Transverse colon (tissue), 4 donors: ENCODE measurements around the gene AUH. TPM values are rescaled to one million over a fixed set of nuclear protein-coding genes. Genes with fewer than 3 reads are reported as not detected.
"Not testable (repeated sequence)": the region's sequence is repeated elsewhere in the genome, so short reads cannot be mapped to it uniquely, and the experiment has no call there.

Experiments used
- DNase-seq: peaks from one replicate; pipeline ENCODE4 v3.0.0-alpha.2; 2019
- H3K27ac ChIP-seq, 4 donors: fragments of 200-600 bp; sonication (generic); 2 replicates each; pipeline ENCODE4 v1.5.1; 2016 to 2018; ENCODE audit warnings: inconsistent platforms in 4 of 4
- H3K27me3 ChIP-seq: fragments of 200-600 bp; sonication (generic); 2 replicates; pipeline ENCODE4 v1.5.1; 2017; ENCODE audit warnings: inconsistent platforms
- H3K36me3 ChIP-seq, 4 donors: fragments of 200-600 bp; sonication (generic); 2 replicates each; pipeline ENCODE4 v1.5.1; 2017 to 2019; ENCODE audit warnings: inconsistent platforms in 4 of 4
- H3K4me1 ChIP-seq, 4 donors: fragments of 200-600 bp; sonication (generic); 2 replicates each; pipeline ENCODE4 v1.5.1; 2017 to 2020; ENCODE audit warnings: inconsistent platforms in 4 of 4
- H3K4me3 ChIP-seq, 4 donors: fragments of 200-600 bp; sonication (generic); 1 replicate in 1 of 4; 2 replicates in 3 of 4; pipeline versions ENCODE4 v1.5.1 to v1.6.1; 2017 to 2019; ENCODE audit warnings: inconsistent platforms in 4 of 4
- H3K9me3 ChIP-seq, 2 donors: fragments of 200-600 bp; sonication (generic); 2 replicates each; pipeline ENCODE4 v1.5.1; 2017 to 2019; ENCODE audit warnings: inconsistent platforms in 2 of 2
- CTCF ChIP-seq, 5 experiments: fragments of 200-600 bp in 3 of 5; fragments of 450-650 bp in 2 of 5; sonication (generic) in 3 of 5; IDR thresholded peaks; 1 replicate in 2 of 5; 2 replicates in 3 of 5; pipeline ENCODE4 v1.5.1; 2016 to 2017; ENCODE audit warnings: antibody characterized with exemption in 5 of 5, inconsistent platforms in 3 of 5, mild to moderate bottlenecking in 2 of 5, moderate library complexity in 1 of 5
- EP300 ChIP-seq: sonication (generic); formaldehyde crosslinking; IDR thresholded peaks from one replicate; pipeline ENCODE4 v1.6.1; 2017; ENCODE audit warnings: antibody characterized with exemption, low read depth
- POLR2A ChIP-seq: fragments of 450-650 bp; IDR thresholded peaks from one replicate; pipeline ENCODE4 v1.6.1; 2016; ENCODE audit warnings: antibody characterized with exemption, mild to moderate bottlenecking, moderate library complexity
- POLR2AphosphoS5 ChIP-seq, 3 donors: sonication (generic); formaldehyde crosslinking; IDR thresholded peaks; one replicate each; pipeline ENCODE4 v1.6.1; 2016; ENCODE audit warnings: antibody characterized with exemption in 3 of 3
- WGBS, 2 donors: methylation state at CpG; one replicate each; pipeline ENCODE4 v1.1.5; 2018; ENCODE audit warnings: low coverage in 1 of 2; 5-methylcytosine and 5-hydroxymethylcytosine counted together
- in situ Hi-C, 4 donors: fragments of 200-750 bp; cut with MboI; loops; one replicate each; pipeline versions ENCODE4 v1.15.0 to v1.15.1; 2017; ENCODE audit warnings: low sequenced_read_pairs in 3 of 4, low pct_ligation_motif_present in 1 of 4, low pct_unique_long_range_greater_than_20kb in 1 of 4
- intact Hi-C: fragments of 100-400 bp; cut with DNase I; formaldehyde crosslinking; loops from one replicate; pipeline ENCODE4 v1.15.1; 2023; ENCODE audit warnings: low total_unique reads
- total RNA-seq, 4 donors: library from RNA; depleted of rRNA; stranded (reverse); fragments of >200 nt; gene quantifications; one replicate each; pipeline ENCODE4 v1.1.0, GENCODE V29; 2016

Gene AUH
- total RNA-seq, 4 donors from 2014 or later: 55.0 to 136 (median 83.8) TPM

GRCh38 chr9:91383577-91383976 lies 21.9 kb upstream of the AUH start:
- in situ Hi-C loops (no loop called here), intact Hi-C loops (no loop called here)
- Histone ChIP-seq H3K4me1 (no peaks in the 10 kb centered on the region), H3K27me3 (no peaks in the 10 kb centered on the region), H3K9me3 (no peaks in the 10 kb centered on the region), H3K36me3 (no peaks in the 10 kb centered on the region), H3K27ac (no peak overlapping the region), H3K4me3 (no peak overlapping the region)
- TF ChIP-seq EP300 (no peak), POLR2AphosphoS5 (IDR thresholded peaks at IDR 0.05) (no peak), POLR2A (no peak), CTCF (IDR thresholded peaks at IDR 0.05) (no peak)
- no peak for DNase-seq

- no peaks in the 10 kb centered on the region for H3K36me3 ChIP-seq
- DNase-seq: no peak
- H3K9me3 ChIP-seq: no peaks in the 10 kb centered on the region
- TF ChIP-seq POLR2AphosphoS5 (IDR thresholded peaks at IDR 0.05) (no peak), POLR2A (no peak), CTCF (IDR thresholded peaks at IDR 0.05) (no peak), EP300 (no peak)
- intact Hi-C loops (no loop called here), in situ Hi-C loops (no loop called here)
- H3K4me3 ChIP-seq: no peak overlapping the region
- no peaks in the 10 kb centered on the region for H3K27me3 ChIP-seq
- H3K27ac ChIP-seq: no peak overlapping the region
- H3K4me1 ChIP-seq: no peaks in the 10 kb centered on the region
- 96 to 100% methylated on average over 4 of the region's 4 CpGs for WGBS, 2 donors
Measured at GRCh38 chr9:91382298-91382697, 20.6 kb upstream of the AUH start.

- Histone ChIP-seq H3K4me3 (no peak overlapping the region), H3K27me3 (no peaks in the 10 kb centered on the region), H3K4me1 (no peaks in the 10 kb centered on the region), H3K36me3 (no peaks in the 10 kb centered on the region), H3K27ac (no peak overlapping the region), H3K9me3 (no peaks in the 10 kb centered on the region)
- 69 to 74% methylated on average over 3 of the region's 3 CpGs for WGBS, 2 donors
- TF ChIP-seq POLR2AphosphoS5 (IDR thresholded peaks at IDR 0.05) (no peak), EP300 (no peak), CTCF (IDR thresholded peaks at IDR 0.05) (no peak), POLR2A (no peak)
- no peak for DNase-seq
- intact Hi-C loops: no loop called here
- in situ Hi-C loops: no loop called here
Measured at GRCh38 chr9:91379426-91379825, 17.7 kb upstream of the AUH start.

GRCh38 chr9:91378695-91379127 lies 17.0 kb upstream of the AUH start:
- TF ChIP-seq POLR2AphosphoS5 (IDR thresholded peaks at IDR 0.05) (peak in 1 of 3 donors; percentile 30), EP300 (no peak), CTCF (IDR thresholded peaks at IDR 0.05) (no peak), POLR2A (no peak)
- Histone ChIP-seq H3K27ac (no peak overlapping the region), H3K4me3 (no peak overlapping the region), H3K36me3 (no peaks in the 10 kb centered on the region), H3K4me1 (no peaks in the 10 kb centered on the region), H3K9me3 (no peaks in the 10 kb centered on the region), H3K27me3 (no peaks in the 10 kb centered on the region)
- WGBS, 2 donors: 70 to 72% methylated on average over 1 to 2 of the region's 2 CpGs
- DNase-seq: no peak
- in situ Hi-C loops (no loop called here), intact Hi-C loops (no loop called here)

GRCh38 chr9:91378054-91378453 lies 16.3 kb upstream of the AUH start:
- H3K36me3 ChIP-seq, intact Hi-C loops, H3K4me3 ChIP-seq, H3K27me3 ChIP-seq, DNase-seq, in situ Hi-C loops, H3K27ac ChIP-seq, H3K9me3 ChIP-seq, H3K4me1 ChIP-seq: not testable (repeated sequence)
- WGBS, 2 donors: 94 to 100% methylated on average over 2 to 3 of the region's 3 CpGs
